HepG2 (cell line): ENCODE results near the gene GPD1. TPM values are rescaled to one million over a fixed set of nuclear protein-coding genes. Genes with fewer than 3 reads are reported as not detected.

Source experiments
- ATAC-seq: fragments of 200-7000 bp; cut with Tn5 transposase; 3 replicates; pipeline ENCODE4 v1.9.1; 2020; ENCODE audit warnings: mild to moderate bottlenecking, moderate library complexity
- BruUV-seq: library from RNA; stranded (reverse); fragments of 400-500 nt; replicated peaks from 2 replicates; lab custom pipeline; 2021; lab: Mats Ljungman, UMichigan
- CTCF ChIA-PET: fragments of 300-600 bp; formaldehyde crosslinking; extraction: SDS; loops from one replicate; lab custom pipeline; 2021; ENCODE audit warnings: low total read pairs, inconsistent platforms, low intra/inter-chr PET ratio; lab: Yijun Ruan, JAX
- POLR2A ChIA-PET: fragments of 350-600 bp; sonication (Branson Sonifier 250); formaldehyde crosslinking; loops from one replicate; lab custom pipeline; 2020; ENCODE audit warnings: antibody characterized with exemption, inconsistent platforms; lab: Yijun Ruan, JAX
- DNase-seq: peaks from one replicate; pipeline ENCODE4 v3.0.0-alpha.2; 2015; ENCODE audit warnings: low spot score
- FAIRE-seq: peaks from 3 replicates; lab custom pipeline; 2011; peaks lifted over from hg19 to GRCh38; lab: Jason Lieb, UNC
- H2AFZ ChIP-seq: one replicate; pipeline ENCODE4 v1.6.1; 2011; ENCODE audit warnings: low read length, inconsistent platforms
- H3K27ac ChIP-seq: fragments of 300-600 bp; 3 replicates; pipeline ENCODE4 v1.8.0; 2011; ENCODE audit warnings: mixed run types, mild to moderate bottlenecking, mixed read lengths, low read length, inconsistent platforms; ENCODE audit not compliant: insufficient read depth; ENCODE audit errors: extremely low read length
- H3K27me3 ChIP-seq, 2 experiments: fragments of 200-600 bp in 1 of 2; 2 replicates in 1 of 2; 3 replicates in 1 of 2; pipeline versions ENCODE4 v1.6.0 to v1.8.0; 2011; ENCODE audit warnings: low read length in 2 of 2, mild to moderate bottlenecking in 2 of 2, moderate library complexity in 2 of 2, inconsistent platforms in 1 of 2; ENCODE audit not compliant: insufficient read depth in 2 of 2, control insufficient read depth in 1 of 2
- H3K36me3 ChIP-seq, 2 experiments: fragments of 200-600 bp in 1 of 2; replicated peaks in 1 of 2; 2 replicates in 1 of 2; 3 replicates in 1 of 2; pipeline versions ENCODE4 v1.5.1 to v1.8.0; 2011; ENCODE audit warnings: low read length in 2 of 2, inconsistent platforms in 1 of 2; ENCODE audit not compliant: insufficient read depth in 2 of 2, control insufficient read depth in 1 of 2
- H3K4me1 ChIP-seq: 2 replicates; pipeline ENCODE4 v1.5.1; 2012; ENCODE audit warnings: low read length, inconsistent platforms; ENCODE audit not compliant: insufficient read depth
- H3K4me2 ChIP-seq: 2 replicates; pipeline ENCODE4 v1.6.0; 2011; ENCODE audit warnings: low read depth, low read length, inconsistent platforms
- H3K4me3 ChIP-seq, 3 experiments: fragments of 200-600 bp in 1 of 3; sonication (generic), shearing (Covaris generic) in 1 of 3; replicated peaks in 1 of 3; 2 replicates each; pipeline ENCODE4 v1.5.1; 2011 to 2016; ENCODE audit warnings: low read length in 3 of 3, inconsistent platforms in 2 of 3, low read depth in 2 of 3, mild to moderate bottlenecking in 2 of 3, control low read depth in 1 of 3, mixed read lengths in 1 of 3; ENCODE audit not compliant: insufficient read depth in 1 of 3
- H3K79me2 ChIP-seq: one replicate; pipeline ENCODE4 v1.6.1; 2011; ENCODE audit warnings: low read length, inconsistent platforms; ENCODE audit not compliant: insufficient read depth
- H3K9ac ChIP-seq: 2 replicates; pipeline ENCODE4 v1.6.0; 2011; ENCODE audit warnings: mild to moderate bottlenecking, low read depth, low read length, inconsistent platforms; ENCODE audit not compliant: insufficient read depth
- H3K9me3 ChIP-seq: 2 replicates; pipeline ENCODE4 v1.5.1; 2012; ENCODE audit warnings: mild to moderate bottlenecking, low read length
- H4K20me1 ChIP-seq: 2 replicates; pipeline ENCODE4 v1.6.0; 2011; ENCODE audit warnings: inconsistent platforms, mild to moderate bottlenecking, low read length, moderate library complexity; ENCODE audit not compliant: insufficient read depth
- BRF2 ChIP-seq: sonication (generic); formaldehyde crosslinking; IDR thresholded peaks from 2 replicates; pipeline ENCODE4 v1.8.1; 2022; ENCODE audit warnings: mild to moderate bottlenecking, missing genetic modification reagents
- DMTF1 ChIP-seq: sonication (generic); formaldehyde crosslinking; IDR thresholded peaks from 2 replicates; pipeline ENCODE4 v1.4.0; 2020; ENCODE audit warnings: mild to moderate bottlenecking, missing genetic modification reagents
- GLI4 ChIP-seq: sonication (generic); formaldehyde crosslinking; IDR thresholded peaks from 2 replicates; pipeline ENCODE4 v1.5.1; 2020; ENCODE audit warnings: missing genetic modification reagents, mild to moderate bottlenecking, moderate library complexity, borderline replicate concordance
- MAZ ChIP-seq, 2 experiments: sonication (generic) in 1 of 2; formaldehyde crosslinking in 1 of 2; IDR thresholded peaks; 2 replicates each; pipeline versions ENCODE4 v1.5.0 to v1.6.1; 2012 to 2020; ENCODE audit warnings: low read depth in 2 of 2, mild to moderate bottlenecking in 2 of 2, borderline replicate concordance in 1 of 2, improper control_type of control experiment in 1 of 2, low read length in 1 of 2, missing genetic modification reagents in 1 of 2, moderate library complexity in 1 of 2
- NR0B2 ChIP-seq: sonication (generic); formaldehyde crosslinking; IDR thresholded peaks from 2 replicates; pipeline ENCODE4 v1.4.0; 2020; ENCODE audit warnings: mild to moderate bottlenecking, missing genetic modification reagents
- USF2 ChIP-seq, 2 experiments: sonication (generic) in 1 of 2; formaldehyde crosslinking in 1 of 2; IDR thresholded peaks; 2 replicates each; pipeline versions ENCODE4 v1.5.1 to v1.6.1; 2011 to 2020; ENCODE audit warnings: borderline replicate concordance in 1 of 2, low read depth in 1 of 2, low read length in 1 of 2, mild to moderate bottlenecking in 1 of 2, missing genetic modification reagents in 1 of 2, moderate library complexity in 1 of 2
- ZFX ChIP-seq: sonication (generic); formaldehyde crosslinking; IDR thresholded peaks from 2 replicates; pipeline ENCODE4 v1.4.0; 2020; ENCODE audit warnings: mild to moderate bottlenecking, low read depth, missing genetic modification reagents, moderate library complexity
- ZNF558 ChIP-seq: sonication (generic); formaldehyde crosslinking; IDR thresholded peaks from 2 replicates; pipeline ENCODE4 v1.9.0; 2022; ENCODE audit warnings: mild to moderate bottlenecking, missing genetic modification reagents, borderline replicate concordance
- ZNF7 ChIP-seq: IDR thresholded peaks from 2 replicates; pipeline ENCODE4 v1.6.1; 2016; ENCODE audit warnings: missing biosample characterization, missing genetic modification reagents
- WGBS: methylation state at CpG from one replicate; pipeline ENCODE4 v1.1.6; 2017; ENCODE audit warnings: low lambda C conversion rate; 5-methylcytosine and 5-hydroxymethylcytosine counted together
- in situ Hi-C: cut with HindIII; loops from 2 replicates; pipeline ENCODE4 v1.10.0; 2017; ENCODE audit warnings: low pct_unique_long_range_greater_than_20kb; ENCODE audit not compliant: extremely low pct_ligation_motif_present
- intact Hi-C: fragments of 100-400 bp; cut with micrococcal nuclease; formaldehyde crosslinking; loops from one replicate; pipeline ENCODE4 v1.10.0; 2022; ENCODE audit not compliant: unreplicated experiment
- polyA plus RNA-seq, 8 experiments: library from polyadenylated mRNA; depleted of rRNA in 3 of 8; stranded (reverse) in 7 of 8; unstranded in 1 of 8; fragments of >200 nt; fragmentation: Illumina TruSeq in 4 of 8; extraction: Trizol in 4 of 8; gene quantifications; 2 replicates each; pipeline versions ENCODE4 v1.2.1 to v1.2.3, GENCODE V29; 2011 to 2016; ENCODE audit warnings: low read depth in 4 of 8, missing spikeins in 1 of 8, mixed read lengths in 1 of 8; ENCODE audit not compliant: insufficient read depth in 1 of 8
- total RNA-seq, 5 experiments: library from RNA; depleted of rRNA; stranded (reverse); fragments of >200 nt; fragmentation: Illumina TruSeq; extraction: Trizol; gene quantifications; 2 replicates each; pipeline ENCODE4 v1.2.3, GENCODE V29; 2016; ENCODE audit warnings: low read depth in 1 of 5

Gene GPD1
- total and polyA plus RNA-seq, 2 of the 13 experiments (the other 11 are each of a cell fraction or from before 2014, with no cell fraction given), result 3.7 to 30.6 TPM

GRCh38 chr12:50072198-50072907, 31.5 kb upstream of the GPD1 start:
- H3K4me1 ChIP-seq, result peaks cover 42% of the 10 kb centered on the region
- intact Hi-C loops (no loop called here), in situ Hi-C loops (loop anchor here (5.0 kb wide), 1 partner anchor 105 kb away; no protein-coding TSS in a partner anchor)
- no peak overlapping the region for H2AFZ ChIP-seq
- BruUV-seq, result no TSS peak
- no peak for ATAC-seq
- FAIRE-seq, result no peak
- H3K36me3 ChIP-seq, result no peaks in the 10 kb centered on the region
- H3K9ac ChIP-seq, result no peak overlapping the region
- no peaks in the 10 kb centered on the region for H3K9me3 ChIP-seq
- H3K79me2 ChIP-seq, result no peaks in the 10 kb centered on the region
- TF ChIP-seq ZNF558 (CRISPR knock-in tag) (no peak), GLI4 (CRISPR knock-in tag) (no peak), ZNF7 (CRISPR knock-in tag) (no peak), DMTF1 (no peak), USF2 (IDR thresholded peaks at IDR 0.05; ENCODE audit: low read depth, low read length) (no peak), USF2 (CRISPR knock-in tag; IDR thresholded peaks at IDR 0.05; ENCODE audit: borderline replicate concordance) (no peak), NR0B2 (CRISPR knock-in tag) (no peak), ZFX (no peak), BRF2 (CRISPR knock-in tag) (no peak), MAZ (IDR thresholded peaks at IDR 0.05; ENCODE audit: borderline replicate concordance, low read depth, low read length) (no peak), MAZ (CRISPR knock-in tag; IDR thresholded peaks at IDR 0.05; ENCODE audit: low read depth) (no peak)
- 40% methylated on average over 9 of the region's 10 CpGs for WGBS
- no peaks in the 10 kb centered on the region for H4K20me1 ChIP-seq
- ChIA-PET CTCF (interaction anchor here (1.5 kb wide), 1 partner anchor 33 kb away, joined by 4 read pairs; no protein-coding TSS in a partner anchor), POLR2A (interaction anchor here (0.6 kb wide), 1 partner anchor 689 kb away, joined by 4 read pairs; no protein-coding TSS in a partner anchor)
- H3K27me3 ChIP-seq, result peaks cover 1 to 7% of the 10 kb centered on the region in 2 experiments; a peak in 3 of 5 replicates
- H3K4me2 ChIP-seq, result no peak overlapping the region
- DNase-seq, result no peak
- H3K27ac ChIP-seq, result no peak overlapping the region
- no peak overlapping the region for H3K4me3 ChIP-seq
